Measurements from ENCODE around the gene UGT1A10. TPM values are rescaled to one million over a fixed set of nuclear protein-coding genes. Genes with fewer than 3 reads are reported as not detected.
"Not testable (repeated sequence)": the region's sequence is repeated elsewhere in the genome, so short reads cannot be mapped to it uniquely, and the experiment has no call there.

UGT1A10 gene
- total RNA-seq, 1 donor, result not detected

GRCh38 chr2:233654501-233654900, 18.3 kb downstream of the UGT1A10 start:
- Histone ChIP-seq H3K9me3 (ENCODE audit: low read depth, low read length) (no peaks in the 10 kb centered on the region), H3K79me2 (ENCODE audit: insufficient read depth, low read length) (no peaks in the 10 kb centered on the region), H3K27ac (ENCODE audit: low read depth, low read length) (no peak overlapping the region), H2AFZ (ENCODE audit: low read length) (no peak overlapping the region), H3K4me2 (ENCODE audit: insufficient read depth, low read length) (no peak overlapping the region), H3K4me3 (ENCODE audit: insufficient read depth, low read length) (no peak overlapping the region), H3K4me1 (ENCODE audit: insufficient read depth, low read length) (no peaks in the 10 kb centered on the region), H4K20me1 (ENCODE audit: insufficient read depth, low read length) (no peaks in the 10 kb centered on the region), H3K36me3 (ENCODE audit: insufficient read depth, low read length) (no peaks in the 10 kb centered on the region), H3K27me3 (ENCODE audit: insufficient read depth, low read length) (peaks cover 7% of the 10 kb centered on the region)
- TF ChIP-seq CTCF (IDR thresholded peaks at IDR 0.05; ENCODE audit: extremely low read depth, low read depth, low read length), result no peak
- DNase-seq (ENCODE audit: insufficient read length, low spot score, missing footprints), result no peak

GRCh38 chr2:233655043-233655442, 18.8 kb downstream of the UGT1A10 start:
- H3K4me3 ChIP-seq (ENCODE audit: insufficient read depth, low read length), result no peak overlapping the region
- no peak for TF ChIP-seq CTCF (IDR thresholded peaks at IDR 0.05; ENCODE audit: extremely low read depth, low read depth, low read length)
- H3K36me3 ChIP-seq (ENCODE audit: insufficient read depth, low read length), result no peaks in the 10 kb centered on the region
- peaks cover 7% of the 10 kb centered on the region for H3K27me3 ChIP-seq (ENCODE audit: insufficient read depth, low read length)
- no peak overlapping the region for H3K27ac ChIP-seq (ENCODE audit: low read depth, low read length)
- peak; percentile 6 for DNase-seq (ENCODE audit: insufficient read length, low spot score, missing footprints)
- no peaks in the 10 kb centered on the region for H3K4me1 ChIP-seq (ENCODE audit: insufficient read depth, low read length)
- no peak overlapping the region for H3K4me2 ChIP-seq (ENCODE audit: insufficient read depth, low read length)
- H4K20me1 ChIP-seq (ENCODE audit: insufficient read depth, low read length), result no peaks in the 10 kb centered on the region
- H2AFZ ChIP-seq (ENCODE audit: low read length), result no peak overlapping the region
- H3K9me3 ChIP-seq (ENCODE audit: low read depth, low read length), result no peaks in the 10 kb centered on the region
- no peaks in the 10 kb centered on the region for H3K79me2 ChIP-seq (ENCODE audit: insufficient read depth, low read length)

- not testable (repeated sequence) for DNase-seq (ENCODE audit: insufficient read length, low spot score, missing footprints); H3K79me2 ChIP-seq (ENCODE audit: insufficient read depth, low read length); H2AFZ ChIP-seq (ENCODE audit: low read length); H4K20me1 ChIP-seq (ENCODE audit: insufficient read depth, low read length); H3K27me3 ChIP-seq (ENCODE audit: insufficient read depth, low read length); H3K4me2 ChIP-seq (ENCODE audit: insufficient read depth, low read length); H3K27ac ChIP-seq (ENCODE audit: low read depth, low read length); H3K4me1 ChIP-seq (ENCODE audit: insufficient read depth, low read length); H3K36me3 ChIP-seq (ENCODE audit: insufficient read depth, low read length); H3K9me3 ChIP-seq (ENCODE audit: low read depth, low read length); H3K4me3 ChIP-seq (ENCODE audit: insufficient read depth, low read length)
Observed at GRCh38 chr2:233655943-233656342, 19.7 kb downstream of the UGT1A10 start.

- H3K36me3 ChIP-seq (ENCODE audit: insufficient read depth, low read length), result no peaks in the 10 kb centered on the region
- no peaks in the 10 kb centered on the region for H3K9me3 ChIP-seq (ENCODE audit: low read depth, low read length)
Observed at GRCh38 chr2:233656443-233656842, 20.2 kb downstream of the UGT1A10 start.

More at GRCh38 chr2:233656443-233656842, 20.2 kb downstream of the UGT1A10 start:
- peaks cover 9% of the 10 kb centered on the region for H3K27me3 ChIP-seq (ENCODE audit: insufficient read depth, low read length)
- H3K4me1 ChIP-seq (ENCODE audit: insufficient read depth, low read length), result no peaks in the 10 kb centered on the region
- no peaks in the 10 kb centered on the region for H3K79me2 ChIP-seq (ENCODE audit: insufficient read depth, low read length)
- no peak overlapping the region for H3K4me2 ChIP-seq (ENCODE audit: insufficient read depth, low read length)
- no peak for TF ChIP-seq CTCF (IDR thresholded peaks at IDR 0.05; ENCODE audit: extremely low read depth, low read depth, low read length)
- DNase-seq (ENCODE audit: insufficient read length, low spot score, missing footprints), result no peak
- H3K27ac ChIP-seq (ENCODE audit: low read depth, low read length), result no peak overlapping the region
- no peak overlapping the region for H2AFZ ChIP-seq (ENCODE audit: low read length)
- no peaks in the 10 kb centered on the region for H4K20me1 ChIP-seq (ENCODE audit: insufficient read depth, low read length)
- H3K4me3 ChIP-seq (ENCODE audit: insufficient read depth, low read length), result no peak overlapping the region

Data from osteoblast (primary cell).